B cell (primary cell): ENCODE data around the gene NUB1.

Experiments
- EZH2 ChIP-seq: IDR thresholded peaks from 2 replicates; pipeline ENCODE4 v1.6.1; 2012; ENCODE audit warnings: borderline replicate concordance, low read depth, mild to moderate bottlenecking, moderate library complexity, low read length; ENCODE audit not compliant: insufficient read depth, poor library complexity, severe bottlenecking
- TF ChIP-seq, protein P1 (sequence below): fragments of 200-600 bp; IDR thresholded peaks from one replicate; pipeline ENCODE4 v1.8.0; 2022; ENCODE audit warnings: antibody characterized with exemption, mild to moderate bottlenecking

DNA sequence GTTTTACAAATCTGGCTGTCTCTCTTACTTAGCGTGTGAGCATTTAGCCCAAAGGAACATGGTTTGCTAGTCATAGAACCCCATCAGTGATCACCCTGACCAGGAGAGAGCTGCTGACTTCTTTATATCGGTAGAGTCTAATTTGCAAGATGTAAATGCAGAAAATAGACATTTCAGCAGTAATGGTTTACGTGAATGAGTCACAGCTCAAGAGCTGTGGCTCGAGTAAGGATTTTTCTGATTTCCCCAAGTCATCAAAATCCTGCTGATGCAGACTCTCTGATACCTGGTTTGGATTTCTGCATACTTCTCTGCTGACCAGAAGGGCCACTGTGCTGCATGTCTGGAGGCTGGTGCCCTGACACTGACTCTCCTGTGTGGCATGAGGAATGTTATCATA lies 25.7 kb downstream of the NUB1 start:
- no peak for TF ChIP-seq EZH2
- TF ChIP-seq, protein P1, sequence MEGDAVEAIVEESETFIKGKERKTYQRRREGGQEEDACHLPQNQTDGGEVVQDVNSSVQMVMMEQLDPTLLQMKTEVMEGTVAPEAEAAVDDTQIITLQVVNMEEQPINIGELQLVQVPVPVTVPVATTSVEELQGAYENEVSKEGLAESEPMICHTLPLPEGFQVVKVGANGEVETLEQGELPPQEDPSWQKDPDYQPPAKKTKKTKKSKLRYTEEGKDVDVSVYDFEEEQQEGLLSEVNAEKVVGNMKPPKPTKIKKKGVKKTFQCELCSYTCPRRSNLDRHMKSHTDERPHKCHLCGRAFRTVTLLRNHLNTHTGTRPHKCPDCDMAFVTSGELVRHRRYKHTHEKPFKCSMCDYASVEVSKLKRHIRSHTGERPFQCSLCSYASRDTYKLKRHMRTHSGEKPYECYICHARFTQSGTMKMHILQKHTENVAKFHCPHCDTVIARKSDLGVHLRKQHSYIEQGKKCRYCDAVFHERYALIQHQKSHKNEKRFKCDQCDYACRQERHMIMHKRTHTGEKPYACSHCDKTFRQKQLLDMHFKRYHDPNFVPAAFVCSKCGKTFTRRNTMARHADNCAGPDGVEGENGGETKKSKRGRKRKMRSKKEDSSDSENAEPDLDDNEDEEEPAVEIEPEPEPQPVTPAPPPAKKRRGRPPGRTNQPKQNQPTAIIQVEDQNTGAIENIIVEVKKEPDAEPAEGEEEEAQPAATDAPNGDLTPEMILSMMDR: no peak
